Measurements from ENCODE around the gene GSTM1.

The GSTM1 gene

DNA sequence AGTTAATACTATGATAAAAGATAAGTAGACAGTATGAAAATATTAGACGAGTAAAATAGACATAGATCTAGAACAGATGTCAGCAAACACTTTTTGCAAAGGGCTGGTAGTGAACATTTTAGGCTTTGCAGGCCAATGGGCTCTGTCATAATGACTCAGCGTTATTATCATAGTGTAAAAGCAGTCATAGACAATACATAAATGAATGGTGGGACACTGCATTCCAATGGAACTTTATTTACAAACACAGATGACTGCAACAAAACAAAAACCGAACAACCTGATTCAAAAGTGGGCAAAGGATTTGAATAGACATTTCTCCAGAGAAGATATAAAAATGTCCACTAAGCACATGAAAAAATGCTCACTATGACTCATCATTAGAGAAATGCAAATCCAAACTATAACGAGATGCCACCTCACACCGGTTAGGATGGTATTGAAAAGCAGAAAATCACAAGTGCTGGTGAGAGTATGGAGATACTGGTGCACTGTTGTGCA is 31.8 kb downstream of the GSTM1 start:
- TF ChIP-seq GATA2 (IDR thresholded peaks at IDR 0.05; ENCODE audit: low read depth, low read length) = no peak
- no peak for TF ChIP-seq GATA3 (IDR thresholded peaks at IDR 0.05; ENCODE audit: low read depth, low read length)

DNA sequence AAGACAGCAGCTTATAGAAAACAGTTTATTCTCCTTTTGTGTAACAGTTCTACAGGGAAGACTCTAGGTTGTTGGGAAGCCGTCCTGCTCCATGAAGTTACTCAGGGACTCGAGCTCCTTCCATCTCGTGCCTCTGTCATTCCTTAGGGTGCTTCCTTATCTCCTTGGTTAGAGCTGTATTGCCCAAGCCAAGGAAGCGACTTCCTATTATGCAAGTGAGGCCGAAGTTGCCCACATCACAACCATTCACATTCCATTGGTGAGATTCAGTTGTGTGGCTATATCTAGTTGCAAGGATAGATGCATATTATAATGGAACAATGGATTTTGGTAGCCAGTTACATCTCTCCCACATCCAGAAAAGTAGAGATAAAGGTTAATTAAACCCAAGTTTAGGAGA is 33.4 kb downstream of the GSTM1 start:
- no peak for TF ChIP-seq GATA3 (IDR thresholded peaks at IDR 0.05; ENCODE audit: low read depth, low read length)
- no peak for TF ChIP-seq GATA2 (IDR thresholded peaks at IDR 0.05; ENCODE audit: low read depth, low read length)

DNA sequence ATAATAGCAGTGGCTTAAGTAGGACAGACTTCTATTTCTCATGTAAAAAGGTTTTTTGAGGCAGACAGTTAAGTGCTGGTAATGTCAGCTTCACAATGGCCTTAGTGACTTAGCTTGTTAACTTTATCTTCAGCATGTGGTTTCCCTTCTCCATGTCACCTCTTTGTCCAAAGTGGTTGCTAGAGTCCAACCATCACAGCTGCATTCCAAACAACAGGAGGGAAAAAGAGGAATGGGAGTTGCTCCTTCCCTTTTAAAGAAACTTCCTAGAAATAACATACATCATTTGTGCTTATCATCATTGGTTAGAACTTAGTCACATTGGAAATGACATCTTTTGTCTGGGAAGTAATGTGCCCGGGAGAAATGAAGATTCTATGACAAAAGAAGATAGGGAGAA is 34.4 kb downstream of the GSTM1 start:
- no peak for TF ChIP-seq GATA2 (IDR thresholded peaks at IDR 0.05; ENCODE audit: low read depth, low read length)
- TF ChIP-seq GATA3 (IDR thresholded peaks at IDR 0.05; ENCODE audit: low read depth, low read length) = no peak

DNA sequence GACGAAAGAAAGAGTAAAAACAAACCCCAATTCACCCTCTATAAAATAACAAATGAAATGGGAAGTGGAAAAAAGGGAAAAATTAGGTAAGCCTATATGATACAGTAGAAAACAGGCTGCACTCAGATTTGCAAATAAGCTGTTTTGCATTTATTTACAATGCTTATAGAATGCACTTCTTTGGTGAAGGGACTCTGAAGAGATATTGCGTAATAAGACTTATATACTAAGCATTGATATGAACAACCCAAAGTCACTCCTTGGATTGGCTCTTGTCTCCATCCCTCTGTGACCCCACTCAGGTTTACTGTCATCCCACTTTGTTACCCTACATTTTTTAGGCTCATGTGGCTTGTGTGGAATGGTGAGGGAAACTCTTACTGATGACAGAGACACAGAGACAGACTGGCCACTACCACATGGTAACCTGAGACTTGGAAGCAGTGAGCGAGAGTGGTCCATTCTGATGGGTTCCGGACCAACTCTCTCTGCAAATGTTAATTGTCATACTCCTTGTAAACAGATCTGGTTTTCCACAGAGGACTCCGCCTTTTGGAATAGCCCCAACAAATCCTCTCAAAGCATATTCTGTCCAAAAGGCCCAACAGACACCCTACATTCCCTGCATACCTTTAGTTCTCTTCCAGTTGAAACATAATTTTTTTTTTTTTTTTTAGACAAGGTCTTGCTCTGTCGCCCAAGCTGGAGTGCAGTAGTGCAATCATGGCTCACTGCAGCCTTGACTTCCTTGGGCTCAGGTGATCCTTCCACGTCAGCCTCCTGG is 35.5 kb downstream of the GSTM1 start:
- no peak for TF ChIP-seq GATA3 (IDR thresholded peaks at IDR 0.05; ENCODE audit: low read depth, low read length)
- TF ChIP-seq GATA2 (IDR thresholded peaks at IDR 0.05; ENCODE audit: low read depth, low read length) = no peak

DNA sequence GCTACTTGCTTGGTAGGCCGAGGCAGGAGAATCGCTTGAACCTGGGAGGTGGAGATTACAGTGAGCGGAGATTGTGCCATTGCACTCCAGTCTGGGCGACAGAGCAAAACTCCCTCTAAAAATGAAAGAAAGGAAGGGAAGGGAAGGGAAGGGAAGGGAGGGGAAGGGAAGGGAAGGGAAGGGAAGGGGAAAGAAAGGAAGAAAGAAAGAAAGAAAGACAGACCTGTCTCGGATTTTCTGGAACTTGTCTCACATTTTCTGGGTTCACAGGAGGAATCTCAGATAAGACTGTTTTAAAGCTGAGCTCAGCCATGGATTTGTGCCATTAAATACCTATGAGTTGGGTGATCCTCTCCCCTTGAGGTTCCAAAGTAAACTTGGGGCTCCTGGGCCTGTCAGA is 37.3 kb downstream of the GSTM1 start:
- TF ChIP-seq GATA2 (IDR thresholded peaks at IDR 0.05; ENCODE audit: low read depth, low read length) = no peak
- no peak for TF ChIP-seq GATA3 (IDR thresholded peaks at IDR 0.05; ENCODE audit: low read depth, low read length)

DNA sequence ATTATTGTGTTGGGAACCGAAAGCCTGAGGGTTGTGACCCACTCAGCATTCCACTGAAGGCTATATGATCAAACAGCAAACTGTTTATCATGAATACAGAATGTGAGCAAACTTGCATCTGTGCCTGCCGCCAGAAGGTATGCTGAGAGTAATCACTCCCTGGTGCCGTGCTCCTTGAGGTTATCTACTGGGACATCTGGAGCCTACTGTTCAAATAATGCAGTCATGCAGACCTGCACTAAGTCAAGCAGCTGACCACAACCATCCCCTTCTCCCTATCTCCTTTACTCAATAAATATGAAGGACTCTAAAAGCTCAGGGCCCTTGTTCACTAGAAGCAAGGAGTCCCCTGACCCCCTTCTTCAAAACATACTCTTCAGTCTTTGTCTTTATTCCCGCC is 37.9 kb downstream of the GSTM1 start:
- no peak for TF ChIP-seq GATA2 (IDR thresholded peaks at IDR 0.05; ENCODE audit: low read depth, low read length)
- TF ChIP-seq GATA3 (IDR thresholded peaks at IDR 0.05; ENCODE audit: low read depth, low read length) = no peak

DNA sequence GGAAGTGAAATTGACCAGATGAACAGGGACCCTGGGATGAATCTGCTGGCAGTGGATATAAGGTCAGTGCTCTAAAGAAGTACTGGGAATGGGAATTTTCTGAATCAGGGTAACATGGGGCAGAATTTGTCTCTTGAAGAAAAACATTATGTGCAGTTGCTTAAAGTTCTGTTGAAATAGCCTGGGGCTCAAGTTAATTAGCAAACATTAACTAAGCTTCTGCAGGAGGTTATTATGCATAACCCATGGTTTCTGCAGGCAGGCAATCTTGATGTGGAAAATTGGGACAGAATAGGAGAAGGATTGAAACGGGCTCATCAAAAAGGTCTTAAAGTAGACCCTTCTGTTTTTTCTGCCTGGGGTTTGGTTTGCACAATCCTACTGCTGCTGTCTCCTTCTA is 38.4 kb downstream of the GSTM1 start:
- no peak for TF ChIP-seq GATA3 (IDR thresholded peaks at IDR 0.05; ENCODE audit: low read depth, low read length)
- TF ChIP-seq GATA2 (IDR thresholded peaks at IDR 0.05; ENCODE audit: low read depth, low read length) = no peak

DNA sequence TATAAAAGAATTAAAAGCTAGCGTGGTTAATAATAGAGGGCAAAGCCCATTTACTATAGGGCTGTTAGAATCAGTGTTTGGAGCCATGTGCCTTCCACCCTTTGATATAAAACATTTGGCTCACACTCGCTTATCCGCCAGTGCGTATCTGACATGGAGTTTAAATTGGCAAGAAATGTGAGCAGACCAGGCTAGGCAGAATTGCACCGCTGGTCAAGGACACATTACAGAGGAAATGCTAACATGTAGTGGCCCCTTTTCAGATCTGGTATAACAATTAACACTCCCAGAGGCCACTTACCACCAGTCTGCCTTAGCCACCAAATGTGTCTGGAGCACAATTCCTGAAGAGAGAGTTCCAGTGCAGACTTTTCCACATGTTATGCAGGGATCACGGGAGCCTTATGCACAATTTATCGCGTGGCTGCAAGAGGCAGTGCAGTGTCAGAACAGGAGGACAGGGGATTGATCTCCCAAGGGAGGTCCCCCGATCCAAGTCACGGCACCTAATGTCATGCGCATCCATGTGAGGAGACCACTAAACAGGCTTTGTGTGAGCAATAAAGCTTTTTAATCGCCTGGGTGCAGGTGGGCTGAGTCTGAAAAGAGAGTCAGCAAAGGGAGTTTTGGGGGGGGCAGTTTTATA is 39.2 kb downstream of the GSTM1 start:
- TF ChIP-seq GATA2 (IDR thresholded peaks at IDR 0.05; ENCODE audit: low read depth, low read length) (no peak), GATA3 (IDR thresholded peaks at IDR 0.05; ENCODE audit: low read depth, low read length) (no peak)

DNA sequence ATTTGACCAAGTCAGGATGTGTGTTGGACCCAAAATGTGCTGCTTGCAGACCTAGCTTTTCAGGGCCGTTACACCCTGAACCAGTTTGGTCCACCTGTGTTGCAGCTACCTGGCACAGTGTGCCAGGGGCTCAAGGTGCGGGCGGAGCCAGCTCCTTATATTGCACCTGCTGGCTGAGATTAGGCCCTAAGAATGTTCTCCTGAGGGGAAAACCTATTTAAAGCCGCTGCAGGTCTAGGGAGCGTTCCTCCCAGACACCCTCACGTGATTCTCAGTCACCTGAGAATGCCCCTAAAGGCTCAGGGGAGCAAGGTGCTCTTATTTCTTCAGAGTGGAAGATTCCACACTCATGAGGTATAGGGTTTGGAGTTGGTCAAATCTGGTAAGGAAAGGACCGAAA is 41.3 kb downstream of the GSTM1 start:
- no peak for TF ChIP-seq GATA2 (IDR thresholded peaks at IDR 0.05; ENCODE audit: low read depth, low read length)

DNA sequence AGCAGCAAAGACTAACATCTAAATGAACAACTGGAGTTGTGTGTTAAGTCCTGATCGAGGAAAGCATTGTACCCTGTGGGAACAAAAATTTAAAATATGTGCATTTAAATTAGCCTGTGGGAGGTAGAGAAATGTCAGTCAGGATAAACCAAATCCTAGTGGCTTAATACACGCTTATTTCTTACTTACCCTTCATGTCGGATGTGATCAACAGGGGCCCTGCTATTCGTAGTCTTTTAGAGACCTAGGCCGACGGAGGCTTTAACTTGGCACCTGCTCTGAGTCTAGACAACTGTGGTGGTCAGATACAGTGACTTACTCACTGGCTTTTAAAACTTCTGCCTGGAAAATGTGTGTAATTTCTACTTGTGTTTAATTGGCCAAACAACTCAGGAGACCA is 43.0 kb downstream of the GSTM1 start:
- TF ChIP-seq GATA2 (IDR thresholded peaks at IDR 0.05; ENCODE audit: low read depth, low read length) (no peak), GATA3 (IDR thresholded peaks at IDR 0.05; ENCODE audit: low read depth, low read length) (no peak)

DNA sequence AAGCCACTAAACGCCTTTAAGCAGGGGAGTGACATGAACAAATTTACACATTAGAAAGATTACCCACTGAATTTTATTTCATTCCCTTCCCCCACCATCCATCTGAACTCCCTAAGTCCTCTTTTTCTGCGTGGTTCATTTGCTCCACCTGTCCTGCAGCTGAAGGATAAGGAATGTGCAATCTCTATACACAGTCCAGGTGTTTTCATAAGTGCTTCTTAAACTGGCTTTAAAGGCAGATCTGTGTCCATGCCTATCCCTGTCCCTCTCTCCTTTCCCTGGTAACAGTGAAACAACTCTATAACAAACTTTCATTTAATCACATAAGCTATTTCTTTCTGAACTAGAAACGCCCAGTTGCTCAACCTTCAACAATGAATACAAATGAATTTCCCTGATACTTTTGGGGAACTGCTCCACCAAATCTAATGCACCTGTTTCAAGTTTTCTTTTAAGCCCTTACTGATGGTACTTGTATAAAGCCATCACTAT is 44.8 kb downstream of the GSTM1 start:
- TF ChIP-seq GATA3 (IDR thresholded peaks at IDR 0.05; ENCODE audit: low read depth, low read length) (no peak), GATA2 (IDR thresholded peaks at IDR 0.05; ENCODE audit: low read depth, low read length) (no peak)

DNA sequence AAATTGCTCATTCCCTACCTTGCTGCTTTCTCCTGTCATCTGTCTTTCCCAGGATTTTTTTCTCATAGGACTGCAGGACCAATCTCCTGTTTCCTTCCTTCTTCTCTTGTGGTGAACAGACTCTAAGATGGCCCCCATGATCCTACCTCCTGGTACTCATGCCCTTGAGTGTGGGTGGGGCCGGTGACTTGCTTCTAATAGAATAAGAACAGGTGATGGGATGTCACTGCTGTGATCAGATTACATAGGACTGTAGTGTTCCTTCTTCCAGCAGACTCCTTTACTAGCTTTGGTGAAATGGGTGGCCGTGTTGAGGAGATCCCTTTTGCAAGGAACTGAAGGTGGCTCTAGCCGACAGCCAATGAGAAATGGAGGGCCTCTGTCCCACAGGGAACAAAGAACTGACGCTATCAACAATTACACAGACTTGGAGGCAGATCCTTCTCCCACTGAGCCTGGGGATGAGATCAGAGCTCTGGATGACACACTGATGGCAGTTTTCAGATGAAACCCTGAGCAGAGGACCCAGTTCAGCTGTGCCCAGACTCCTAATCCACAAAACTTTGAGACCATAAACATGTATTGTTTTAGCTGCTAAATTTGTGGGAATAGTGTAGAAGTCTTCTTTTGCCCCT is 45.7 kb downstream of the GSTM1 start:
- TF ChIP-seq GATA3 (IDR thresholded peaks at IDR 0.05; ENCODE audit: low read depth, low read length) = no peak
- TF ChIP-seq GATA2 (IDR thresholded peaks at IDR 0.05; ENCODE audit: low read depth, low read length) = no peak

DNA sequence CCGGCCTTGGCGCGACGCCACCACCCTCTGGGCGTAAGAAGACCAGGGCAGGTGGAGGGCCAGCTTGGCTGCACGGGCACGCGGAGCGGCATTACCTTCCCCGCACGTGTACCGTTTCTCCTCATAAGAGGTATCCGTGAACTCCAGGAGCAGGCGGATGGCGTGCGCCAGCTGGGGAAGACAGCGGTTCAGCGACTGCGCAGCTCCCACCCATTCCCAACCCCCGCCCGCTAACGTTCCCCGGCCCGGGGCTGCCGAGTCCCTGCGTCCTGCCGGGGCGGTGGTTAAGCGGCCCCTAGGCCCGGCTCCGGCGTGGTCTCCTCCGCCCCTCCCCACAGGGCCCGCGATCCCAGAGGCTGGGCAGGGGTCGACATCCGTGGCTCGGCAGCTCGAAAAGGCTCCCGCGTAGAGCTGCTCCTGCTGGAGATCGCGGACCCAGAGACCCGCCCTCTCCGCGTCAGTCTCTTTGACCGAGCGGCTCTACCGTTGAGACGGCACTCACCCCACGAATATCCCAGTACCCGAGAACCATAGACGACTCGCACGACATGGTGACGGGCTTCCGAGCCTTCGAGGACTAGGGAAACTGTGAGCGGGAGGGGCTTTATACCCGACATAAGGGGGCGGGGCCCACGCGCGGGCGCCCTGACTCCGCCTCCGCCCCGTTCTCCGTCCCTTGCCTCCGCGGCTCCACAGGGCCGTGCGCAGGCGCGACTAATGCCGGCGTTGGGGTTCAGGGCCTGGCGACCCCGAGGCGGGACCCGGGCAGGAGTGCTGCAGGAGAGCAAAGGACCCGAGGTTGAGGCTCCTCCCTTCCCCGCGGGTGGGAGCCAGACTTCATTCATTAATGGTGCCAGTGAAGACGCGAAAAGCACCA is 52.4 kb downstream of the GSTM1 start:
- no peak for TF ChIP-seq GATA2 (IDR thresholded peaks at IDR 0.05; ENCODE audit: low read depth, low read length)

Measured in SH-SY5Y (cell line).